Choroid plexus epithelial cell (primary cell): ENCODE data around the gene WNT7B.
A peak's percentile ranks its signal among the peaks of the same experiment; 100 is the strongest.

Experiments
- DNase-seq: peaks from one replicate; pipeline ENCODE4 v3.0.0-alpha.2; 2010; ENCODE audit warnings: low read depth
- H3K4me3 ChIP-seq: 2 replicates; pipeline ENCODE4 v1.5.1; 2011; ENCODE audit warnings: low read depth, mild to moderate bottlenecking, control low read depth, low read length, moderate library complexity
- TF ChIP-seq, protein P1 (sequence below): conservative IDR thresholded peaks from 2 replicates; pipeline ENCODE4 v1.5.1; 2011; ENCODE audit warnings: low read depth, mild to moderate bottlenecking, control low read depth, inconsistent platforms, low read length, moderate library complexity

Gene WNT7B

DNA sequence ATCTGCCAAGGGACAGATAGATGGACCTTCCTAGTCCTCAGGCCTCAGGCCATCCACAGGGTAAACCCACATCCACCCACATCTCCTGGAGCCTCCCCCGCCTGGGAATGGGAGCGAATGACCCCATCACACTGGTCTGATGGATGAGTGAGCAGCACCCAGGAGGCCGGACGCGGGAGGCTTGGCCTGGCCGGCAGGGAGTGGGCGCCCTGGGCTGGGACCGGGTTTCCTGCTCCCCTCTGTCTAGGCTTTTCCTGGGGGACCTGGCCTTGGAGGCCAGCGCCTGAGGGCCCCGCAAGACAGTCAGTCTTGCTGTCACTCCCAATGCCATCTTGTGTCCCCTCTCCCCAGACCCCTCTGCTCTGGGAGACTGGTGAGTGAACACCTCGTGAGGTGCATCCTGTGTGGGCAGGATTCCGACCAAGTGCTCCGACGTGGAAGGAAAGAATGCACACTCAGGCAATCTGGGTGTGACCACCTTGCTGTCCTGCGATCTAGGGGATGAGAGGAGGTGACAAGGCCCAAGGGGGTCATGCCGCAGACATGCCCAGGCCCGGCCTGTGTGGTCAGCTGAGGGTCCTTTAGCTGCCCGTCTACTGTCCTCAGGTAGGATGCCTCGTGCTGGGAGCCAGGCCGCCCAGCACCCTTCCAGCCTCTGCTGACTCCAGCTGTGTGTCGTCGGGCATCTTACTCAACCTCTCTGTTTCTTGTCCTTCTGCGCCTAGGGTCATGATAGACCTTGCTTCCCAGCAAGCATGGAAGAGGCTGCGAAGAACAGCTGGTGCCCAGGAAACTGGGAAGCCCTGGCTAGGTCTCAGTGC lies 26.5 kb upstream of the WNT7B start:
- no peak for DNase-seq
- no peak overlapping the region for H3K4me3 ChIP-seq
- TF ChIP-seq, protein P1, sequence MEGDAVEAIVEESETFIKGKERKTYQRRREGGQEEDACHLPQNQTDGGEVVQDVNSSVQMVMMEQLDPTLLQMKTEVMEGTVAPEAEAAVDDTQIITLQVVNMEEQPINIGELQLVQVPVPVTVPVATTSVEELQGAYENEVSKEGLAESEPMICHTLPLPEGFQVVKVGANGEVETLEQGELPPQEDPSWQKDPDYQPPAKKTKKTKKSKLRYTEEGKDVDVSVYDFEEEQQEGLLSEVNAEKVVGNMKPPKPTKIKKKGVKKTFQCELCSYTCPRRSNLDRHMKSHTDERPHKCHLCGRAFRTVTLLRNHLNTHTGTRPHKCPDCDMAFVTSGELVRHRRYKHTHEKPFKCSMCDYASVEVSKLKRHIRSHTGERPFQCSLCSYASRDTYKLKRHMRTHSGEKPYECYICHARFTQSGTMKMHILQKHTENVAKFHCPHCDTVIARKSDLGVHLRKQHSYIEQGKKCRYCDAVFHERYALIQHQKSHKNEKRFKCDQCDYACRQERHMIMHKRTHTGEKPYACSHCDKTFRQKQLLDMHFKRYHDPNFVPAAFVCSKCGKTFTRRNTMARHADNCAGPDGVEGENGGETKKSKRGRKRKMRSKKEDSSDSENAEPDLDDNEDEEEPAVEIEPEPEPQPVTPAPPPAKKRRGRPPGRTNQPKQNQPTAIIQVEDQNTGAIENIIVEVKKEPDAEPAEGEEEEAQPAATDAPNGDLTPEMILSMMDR, result no peak

DNA sequence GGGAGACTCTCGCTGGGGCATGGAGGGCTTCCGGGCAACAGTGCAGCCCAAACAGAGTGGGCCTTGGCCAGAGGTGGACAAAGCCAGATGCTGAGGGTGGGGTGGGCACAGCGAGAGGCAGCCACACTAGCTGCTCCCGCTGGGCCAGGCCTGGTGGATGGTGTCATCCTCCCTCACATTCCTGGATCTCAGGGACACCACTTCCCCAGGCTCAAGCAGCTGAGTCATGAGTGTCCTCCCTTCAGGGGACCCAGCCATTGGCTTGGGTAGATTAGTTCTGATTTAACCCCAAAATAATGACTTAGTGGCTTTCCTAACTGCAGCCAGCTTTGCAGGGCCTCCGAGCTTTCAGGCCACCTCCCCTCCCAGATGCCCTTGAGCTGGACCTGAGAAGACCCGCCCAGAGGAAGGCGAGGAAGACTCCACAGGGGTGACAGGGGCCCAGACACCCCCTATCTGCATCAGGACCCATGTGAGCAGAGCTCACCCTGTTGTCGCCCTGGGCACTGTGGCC lies 25.9 kb upstream of the WNT7B start:
- no peak for DNase-seq

DNA sequence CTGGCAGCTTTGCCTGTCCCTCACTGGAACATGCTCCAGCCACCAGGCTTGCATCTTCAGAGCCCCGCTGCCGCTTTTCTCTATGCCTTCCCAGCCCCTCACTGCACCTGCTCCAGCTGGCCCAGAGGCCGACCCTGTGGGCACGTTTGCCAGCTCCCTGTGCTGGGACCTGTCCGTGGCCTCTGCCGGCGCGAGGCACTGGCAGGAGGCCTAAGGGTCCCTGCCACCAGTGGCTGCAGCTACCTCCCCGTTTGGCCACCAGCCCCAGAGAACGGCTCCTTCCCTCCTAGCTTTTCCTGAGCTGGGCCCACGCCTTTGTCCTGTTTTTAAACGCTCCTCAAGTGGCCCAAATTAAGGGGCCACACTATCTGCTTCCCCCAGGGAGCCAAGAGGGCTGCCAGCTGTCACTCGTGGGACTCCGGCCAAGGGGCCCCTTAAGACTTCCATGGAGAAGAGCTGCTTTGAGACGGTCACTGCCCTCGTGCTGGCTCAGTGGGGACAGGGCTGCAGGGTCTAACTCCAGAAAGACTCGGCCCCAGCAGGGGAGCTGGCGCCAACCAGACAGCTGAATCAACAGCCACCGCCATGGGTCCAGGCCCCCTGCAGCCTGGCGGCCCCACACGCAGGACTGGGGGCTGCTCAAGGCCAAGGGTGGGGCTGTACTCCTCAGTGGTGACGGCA lies 24.6 kb upstream of the WNT7B start:
- DNase-seq, result peak; percentile 34
- no peak overlapping the region for H3K4me3 ChIP-seq
- TF ChIP-seq, protein P1, result no peak

More for the DNA sequence above, 25.9 kb upstream of the WNT7B start:
- TF ChIP-seq, protein P1, result no peak
- H3K4me3 ChIP-seq, result no peak overlapping the region

DNA sequence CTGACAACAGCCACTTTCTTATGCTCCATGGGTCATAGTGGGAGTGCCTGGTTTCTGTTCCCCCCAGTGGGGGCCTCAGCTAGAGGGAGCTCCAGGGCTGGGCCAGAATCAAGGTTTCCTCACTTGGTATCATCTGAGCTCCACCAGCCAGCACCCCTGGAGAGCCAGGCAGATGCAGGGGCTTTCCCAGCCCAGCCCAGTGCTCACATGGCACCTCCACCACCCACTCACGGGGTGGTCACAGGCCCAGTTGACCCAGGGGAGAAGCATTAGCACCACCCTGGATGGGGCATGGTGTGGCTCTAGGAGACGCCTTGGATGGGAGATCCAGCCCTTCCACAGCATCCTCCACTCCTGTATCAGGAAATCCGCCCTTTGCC lies 24.1 kb upstream of the WNT7B start:
- TF ChIP-seq, protein P1, result peak; percentile 53
- DNase-seq, result peak; percentile 43
- H3K4me3 ChIP-seq, result no peak overlapping the region

DNA sequence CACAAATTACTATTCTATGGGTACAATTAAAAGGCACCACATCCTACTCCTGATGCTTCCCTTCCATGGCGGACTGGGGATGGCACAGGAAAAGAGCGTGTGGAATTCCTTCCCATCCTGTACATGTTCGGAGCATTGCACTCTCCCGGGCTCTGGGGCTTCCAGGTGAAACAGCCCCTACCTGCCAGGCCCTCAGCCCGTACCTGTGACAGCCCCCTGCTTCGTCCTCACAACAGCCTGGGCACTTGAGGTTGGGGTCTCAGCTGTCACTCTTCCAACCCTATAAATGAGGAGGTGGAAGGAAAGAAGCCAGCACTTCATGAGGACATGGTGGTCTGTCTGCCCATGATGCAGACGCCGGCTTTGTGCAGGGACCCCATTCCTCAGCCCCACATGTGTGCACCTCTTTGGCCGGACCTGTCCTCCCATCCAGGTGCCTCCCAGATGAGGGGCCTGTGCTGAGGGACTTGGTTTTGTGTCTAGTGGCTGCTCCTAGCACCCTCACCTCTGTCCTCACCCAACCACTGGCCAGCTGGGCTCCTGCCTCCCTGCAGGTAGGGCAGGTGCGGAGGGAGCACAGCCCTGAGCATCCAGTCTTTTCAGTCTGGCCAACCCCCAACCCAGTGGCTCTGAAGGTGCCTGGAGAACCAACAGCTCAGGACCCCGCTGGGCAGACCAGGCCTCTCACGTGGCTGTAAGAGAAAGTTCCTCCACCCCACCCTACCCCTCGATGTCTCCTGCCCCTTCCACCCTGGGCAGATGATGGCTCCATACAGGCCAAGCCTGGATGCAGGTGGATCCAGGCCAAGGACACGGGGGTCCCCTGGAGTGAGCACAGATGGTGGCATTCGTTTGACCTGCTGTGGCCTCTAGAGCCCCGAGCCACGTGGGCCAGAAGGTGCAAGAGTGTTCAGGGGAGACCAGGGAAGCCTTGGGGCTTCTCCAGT lies 23.4 kb upstream of the WNT7B start:
- H3K4me3 ChIP-seq, result no peak overlapping the region
- no peak for DNase-seq
- TF ChIP-seq, protein P1, result no peak

DNA sequence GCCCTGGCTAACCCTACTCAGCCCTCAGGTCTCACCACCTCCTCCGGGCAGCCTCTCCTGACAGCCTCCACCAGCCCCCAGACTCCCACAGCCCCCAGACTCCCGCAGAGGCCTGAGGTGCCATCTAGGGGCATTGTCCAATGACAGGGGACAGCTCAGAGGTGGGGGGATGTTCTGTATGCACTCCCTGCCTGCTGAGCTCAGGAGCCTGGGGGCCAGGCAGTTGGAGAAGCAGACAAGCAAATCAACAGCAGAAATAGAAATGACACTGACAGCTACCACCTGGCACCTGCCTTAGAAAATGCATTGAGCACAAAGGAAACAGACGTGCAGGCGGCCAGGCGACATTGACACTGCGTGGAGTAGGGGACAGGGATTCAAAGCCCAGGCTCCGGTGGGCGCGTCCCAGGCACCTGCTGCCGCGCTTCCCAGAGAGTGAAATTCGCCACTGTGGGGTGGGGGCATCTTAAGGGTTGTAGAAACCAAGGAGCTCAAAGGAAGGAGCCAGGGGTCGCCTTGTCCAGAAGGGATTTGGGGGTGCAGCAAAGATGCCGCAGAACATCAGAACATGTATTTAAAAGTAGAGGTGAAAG lies 22.5 kb upstream of the WNT7B start:
- TF ChIP-seq, protein P1, result no peak
- no peak for DNase-seq
- no peak overlapping the region for H3K4me3 ChIP-seq
